Measurements from ENCODE around the gene SCRT2.

Gene SCRT2

GRCh38 chr20:698276-698675, 22.7 kb upstream of the SCRT2 start:
- no peak overlapping the region for H3K27ac ChIP-seq (replicated peaks)
- no peak for DNase-seq (ENCODE audit: low read depth in 1 of 2, low spot score in 1 of 2)
- no peak overlapping the region for H3K4me3 ChIP-seq (replicated peaks; ENCODE audit: insufficient read depth, low read length)
- TF ChIP-seq CTCF (IDR thresholded peaks at IDR 0.05; ENCODE audit: insufficient read depth, low read length) (no peak), SPI1 (IDR thresholded peaks at IDR 0.05; ENCODE audit: borderline replicate concordance, low read depth) (no peak), GABPA (IDR thresholded peaks at IDR 0.05; ENCODE audit: low read depth) (no peak), REST (IDR thresholded peaks at IDR 0.05; ENCODE audit: insufficient replicate concordance, low read depth) (no peak), POLR2AphosphoS5 (IDR thresholded peaks at IDR 0.05; ENCODE audit: low read depth) (no peak)
- no peaks in the 10 kb centered on the region for H3K27me3 ChIP-seq (ENCODE audit: insufficient read depth, poor library complexity, severe bottlenecking)

- Histone ChIP-seq H3K27ac (replicated peaks) (no peak overlapping the region), H3K4me3 (replicated peaks; ENCODE audit: insufficient read depth, low read length) (no peak overlapping the region), H3K27me3 (ENCODE audit: insufficient read depth, poor library complexity, severe bottlenecking) (no peaks in the 10 kb centered on the region)
- no peak for TF ChIP-seq GABPA (IDR thresholded peaks at IDR 0.05; ENCODE audit: low read depth)
- no peak for TF ChIP-seq POLR2AphosphoS5 (IDR thresholded peaks at IDR 0.05; ENCODE audit: low read depth)
- no peak for TF ChIP-seq CTCF (IDR thresholded peaks at IDR 0.05; ENCODE audit: insufficient read depth, low read length)
- no peak for TF ChIP-seq REST (IDR thresholded peaks at IDR 0.05; ENCODE audit: insufficient replicate concordance, low read depth)
- TF ChIP-seq SPI1 (IDR thresholded peaks at IDR 0.05; ENCODE audit: borderline replicate concordance, low read depth) = no peak
- DNase-seq (ENCODE audit: low read depth in 1 of 2, low spot score in 1 of 2) = no peak
These were observed 22.2 kb upstream of the SCRT2 start for GRCh38 chr20:697826-698225.

GRCh38 chr20:695165-695866, 19.7 kb upstream of the SCRT2 start:
- no peaks in the 10 kb centered on the region for H3K27me3 ChIP-seq (ENCODE audit: insufficient read depth, poor library complexity, severe bottlenecking)
- H3K27ac ChIP-seq (replicated peaks) = no peak overlapping the region
- H3K4me3 ChIP-seq (replicated peaks; ENCODE audit: insufficient read depth, low read length) = no peak overlapping the region
- TF ChIP-seq SPI1 (IDR thresholded peaks at IDR 0.05; ENCODE audit: borderline replicate concordance, low read depth) (no peak), GABPA (IDR thresholded peaks at IDR 0.05; ENCODE audit: low read depth) (no peak), REST (IDR thresholded peaks at IDR 0.05; ENCODE audit: insufficient replicate concordance, low read depth) (no peak), CTCF (IDR thresholded peaks at IDR 0.05; ENCODE audit: insufficient read depth, low read length) (no peak), POLR2AphosphoS5 (IDR thresholded peaks at IDR 0.05; ENCODE audit: low read depth) (no peak)
- no peak for DNase-seq (ENCODE audit: low read depth in 1 of 2, low spot score in 1 of 2)

Measured in HL-60 (cell line).